ENCODE data around the gene PMIS2.

DNA sequence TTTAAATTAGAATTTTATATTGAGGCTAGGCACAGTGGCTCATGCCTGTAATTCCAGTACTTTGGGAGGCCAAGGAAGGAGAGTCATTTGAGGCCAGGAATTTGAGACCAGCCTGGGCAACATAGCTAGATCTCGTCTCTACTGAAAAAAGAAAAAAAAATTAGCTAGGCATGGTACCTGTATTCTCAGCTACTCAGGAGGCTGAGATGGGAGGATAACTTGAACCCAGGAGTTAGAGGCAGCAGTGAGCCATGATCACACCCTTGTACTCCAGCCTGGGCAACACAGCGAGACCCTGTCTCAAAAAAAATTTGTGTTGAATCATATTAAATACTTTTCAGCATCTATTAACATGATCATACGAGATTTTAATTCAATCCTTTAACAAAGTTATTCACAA is 4.9 kb downstream of the PMIS2 start:
- no peak for TF ChIP-seq POLR2AphosphoS5 (IDR thresholded peaks at IDR 0.05; ENCODE audit: borderline replicate concordance, low read depth, low read length)
- no peak for TF ChIP-seq EZH2 (IDR thresholded peaks at IDR 0.05)
- TF ChIP-seq FOXP2 (optimal IDR thresholded peaks at IDR 0.05; ENCODE audit: control extremely low read depth, extremely low read length, insufficient read depth), result no peak
